A549 treated with DMSO at 1 μM for 4 hours (cell line): Measurements from ENCODE around the gene GBP5. TPM values are rescaled to one million over a fixed set of nuclear protein-coding genes. Genes with fewer than 3 reads are reported as not detected.

ENCODE experiments used
- total RNA-seq: library from RNA; stranded (reverse); fragments of 200-300 nt; extraction: Qiagen RNA extraction; gene quantifications from 5 replicates; pipeline ENCODE4 v1.2.3, GENCODE V29; 2022; ENCODE audit warnings: low read depth

GBP5 gene
- 0.02 to 0.10 TPM (median 0.03 TPM) in 3 of 5 replicates, not detected in the others for total RNA-seq

GRCh38 chr1:89272269-89273041 lies at the start of gene GBP5:
TSS of gene GBP5 (minus strand) at chr1:89272860. CDS start at chr1:89269555, 3,305 bp downstream.

Other genes with a start within 250 kb of the GBP5 start
- gene GBP3, start 250.0 kb downstream of the GBP5 start, total RNA-seq = 1.2 to 2.1 TPM (median 1.6 TPM) in 5 replicates
- gene GBP1, start 207.7 kb downstream of the GBP5 start, total RNA-seq = 0.07 to 0.16 TPM (median 0.10 TPM) in 4 of 5 replicates, not detected in the other
- 0.61 to 1.1 TPM (median 1.0 TPM) in 5 replicates for gene GBP2, start 146.7 kb downstream of the GBP5 start, total RNA-seq
- not detected in 5 replicates for gene GBP7, start 96.9 kb downstream of the GBP5 start, total RNA-seq
- gene GBP4, start 73.9 kb downstream of the GBP5 start, total RNA-seq = 0.02 to 0.05 TPM (median 0.02 TPM) in 3 of 5 replicates, not detected in the others
- not detected in 5 replicates for gene GBP6, start 91.2 kb upstream of the GBP5 start, total RNA-seq